Adrenal gland (tissue), 12 donors: ENCODE results near the gene HUS1B. TPM values are rescaled to one million over a fixed set of nuclear protein-coding genes. Genes with fewer than 3 reads are reported as not detected.

Source experiments
- DNase-seq, 7 donors: peaks; one replicate each; pipeline ENCODE4 v3.0.0-alpha.2; 2019 to 2020
- H3K27ac ChIP-seq, 5 donors: fragments of 200-600 bp; sonication (generic) in 4 of 5; 1 replicate in 3 of 5; 2 replicates in 2 of 5; pipeline versions ENCODE4 v1.5.1 to v1.8.0; 2016 to 2020; ENCODE audit warnings: mild to moderate bottlenecking in 1 of 5
- H3K27me3 ChIP-seq: fragments of 200-600 bp; 2 replicates; pipeline ENCODE4 v1.8.0; 2021
- H3K36me3 ChIP-seq, 2 donors: fragments of 200-600 bp; replicated peaks in 1 of 2; 1 replicate in 1 of 2; 2 replicates in 1 of 2; pipeline versions ENCODE4 v1.5.1 to v1.8.0; 2018 to 2022
- H3K4me1 ChIP-seq, 2 donors: fragments of 200-600 bp; replicated peaks in 1 of 2; 1 replicate in 1 of 2; 2 replicates in 1 of 2; pipeline versions ENCODE4 v1.5.1 to v1.8.0; 2018 to 2021
- H3K4me3 ChIP-seq, 4 donors: fragments of 200-600 bp; sonication (generic) in 3 of 4; one replicate each; pipeline ENCODE4 v1.5.1; 2016 to 2018
- H3K9me3 ChIP-seq, 3 donors: fragments of 200-600 bp; sonication (generic) in 1 of 3; replicated peaks in 1 of 3; 1 replicate in 2 of 3; 2 replicates in 1 of 3; pipeline versions ENCODE4 v1.5.1 to v1.8.0; 2016 to 2021
- POLR2A ChIP-seq, 2 donors: fragments of 450-650 bp; IDR thresholded peaks; one replicate each; pipeline ENCODE4 v1.6.1; 2017; ENCODE audit warnings: antibody characterized with exemption in 2 of 2, mild to moderate bottlenecking in 2 of 2, moderate library complexity in 1 of 2
- WGBS, 4 donors: extraction: QIAGEN DNeasy Blood & Tissue Kit in 2 of 4; methylation state at CpG; one replicate each; pipeline versions ENCODE4 v1.1.5 to v1.1.7; 2013 to 2017; 5-methylcytosine and 5-hydroxymethylcytosine counted together
- intact Hi-C, 2 donors: fragments of 100-400 bp; cut with DNase I; formaldehyde crosslinking; loops; one replicate each; pipeline versions ENCODE4 v1.14.1 to v1.15.0; 2022 to 2023
- polyA plus RNA-seq, 3 donors: library from polyadenylated mRNA; stranded (reverse); fragments of 200-250 nt in 2 of 3; fragments of 350-450 nt in 1 of 3; fragmentation: Illumina TruSeq in 1 of 3; extraction: RNeasy Lipid Tissue Mini Kit (QIAGEN cat#74804) in 1 of 3; gene quantifications; one replicate each; pipeline ENCODE4 v1.2.3, GENCODE V29; 2013 to 2014
- total RNA-seq, 9 donors: library from RNA; depleted of rRNA in 4 of 9; stranded (reverse); fragments of >200 nt in 4 of 9; fragments of 120-200 nt in 1 of 9; fragmentation: NEBNext Ultra II Directional in 1 of 9; extraction: Animal tissue kit (Norgen Biotek cat#: 25700) in 1 of 9; gene quantifications; one replicate each; pipeline versions ENCODE4 v1.1.0 to v1.2.4, GENCODE V29; 2013 to 2023
- TF ChIP-seq, protein P1 (sequence below), 6 experiments: fragments of 450-650 bp in 4 of 6; fragments of 200-600 bp in 2 of 6; sonication (generic) in 1 of 6; IDR thresholded peaks; 1 replicate in 5 of 6; 2 replicates in 1 of 6; pipeline versions ENCODE4 v1.5.1 to v1.8.0; 2016 to 2021; ENCODE audit warnings: antibody characterized with exemption in 6 of 6, mild to moderate bottlenecking in 2 of 6, moderate library complexity in 1 of 6
- donor health status: healthy with polysubstance abuse.
- donor health status: Bipolar disorder and iron deficiency.
- donor health status: DM: yes; HTN: yes; CAD: no.
- donor health status: DM: no; HTN: no; CAD: no.
- donor health status: DM: no; HTN: no; CAD: no.
- donor health status: DM: yes; HTN: yes; CAD: no.

HUS1B gene
- total and polyA plus RNA-seq, 12 donors, result 0.27 to 2.4 (median 0.61) TPM; not detected in 5

DNA sequence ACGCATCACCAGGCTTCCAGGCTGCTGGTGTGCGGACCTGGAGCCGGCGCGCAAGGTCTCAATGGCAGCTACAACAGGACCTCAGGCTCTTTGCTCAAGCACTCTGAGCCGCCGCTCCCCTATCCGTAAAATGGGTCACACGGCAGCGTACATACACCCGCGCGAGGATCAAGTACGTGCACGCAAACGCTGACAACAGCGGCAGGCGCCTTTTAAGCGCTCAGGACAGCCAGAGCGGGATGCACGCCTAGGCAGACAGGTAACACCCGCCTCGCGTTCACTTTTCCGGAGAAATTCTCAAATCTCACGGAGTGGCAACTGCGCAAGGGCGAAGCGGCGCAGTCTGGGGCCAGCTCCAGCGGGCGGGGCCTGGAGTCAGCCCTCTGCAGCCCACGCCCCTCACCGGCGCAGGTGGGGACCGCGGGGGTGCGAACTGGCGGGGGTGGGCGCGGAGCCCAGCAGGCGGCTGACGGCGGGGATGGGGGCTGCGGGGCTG is 35.5 kb upstream of the HUS1B start:
- Histone ChIP-seq H3K4me1 (peaks cover 0 to 9% of the 10 kb centered on the region in 2 donors), H3K4me3 (peak overlapping the region; percentile 59 to 90 (median 74)), H3K9me3 (no peaks in the 10 kb centered on the region), H3K27ac (peak overlapping the region in 4 of 5 donors; percentile 81 to 93 (median 84)), H3K27me3 (no peaks in the 10 kb centered on the region), H3K36me3 (no peaks in the 10 kb centered on the region)
- intact Hi-C loops, result no loop called here
- peak; percentile 33 to 61 (median 42) for DNase-seq
- TF ChIP-seq POLR2A (IDR thresholded peaks at IDR 0.05), result no peak
- TF ChIP-seq, protein P1, sequence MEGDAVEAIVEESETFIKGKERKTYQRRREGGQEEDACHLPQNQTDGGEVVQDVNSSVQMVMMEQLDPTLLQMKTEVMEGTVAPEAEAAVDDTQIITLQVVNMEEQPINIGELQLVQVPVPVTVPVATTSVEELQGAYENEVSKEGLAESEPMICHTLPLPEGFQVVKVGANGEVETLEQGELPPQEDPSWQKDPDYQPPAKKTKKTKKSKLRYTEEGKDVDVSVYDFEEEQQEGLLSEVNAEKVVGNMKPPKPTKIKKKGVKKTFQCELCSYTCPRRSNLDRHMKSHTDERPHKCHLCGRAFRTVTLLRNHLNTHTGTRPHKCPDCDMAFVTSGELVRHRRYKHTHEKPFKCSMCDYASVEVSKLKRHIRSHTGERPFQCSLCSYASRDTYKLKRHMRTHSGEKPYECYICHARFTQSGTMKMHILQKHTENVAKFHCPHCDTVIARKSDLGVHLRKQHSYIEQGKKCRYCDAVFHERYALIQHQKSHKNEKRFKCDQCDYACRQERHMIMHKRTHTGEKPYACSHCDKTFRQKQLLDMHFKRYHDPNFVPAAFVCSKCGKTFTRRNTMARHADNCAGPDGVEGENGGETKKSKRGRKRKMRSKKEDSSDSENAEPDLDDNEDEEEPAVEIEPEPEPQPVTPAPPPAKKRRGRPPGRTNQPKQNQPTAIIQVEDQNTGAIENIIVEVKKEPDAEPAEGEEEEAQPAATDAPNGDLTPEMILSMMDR (IDR thresholded peaks at IDR 0.05), result no peak
- WGBS, 4 donors, result 1 to 2% (median 2%) methylated on average over 10 to 45 of the region's 45 CpGs

DNA sequence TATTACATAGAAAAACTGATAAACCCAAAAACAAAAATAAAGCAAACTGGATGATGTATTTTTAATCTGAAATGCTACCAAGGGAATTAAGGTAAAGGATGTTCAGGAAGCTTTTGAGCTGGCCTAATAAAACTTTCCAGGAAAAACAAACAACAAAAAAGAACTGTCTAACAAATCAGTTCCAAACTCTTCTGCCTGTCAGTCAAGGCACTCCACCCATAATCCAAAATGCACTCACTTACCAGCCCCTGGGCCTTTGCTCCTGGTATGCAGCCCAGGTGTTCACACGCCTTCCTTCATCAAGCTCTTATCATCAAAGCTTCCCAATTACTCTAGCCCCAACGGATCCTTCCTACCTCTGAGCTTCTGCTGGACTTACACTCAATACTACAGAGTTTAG is 32.3 kb upstream of the HUS1B start:
- H3K4me1 ChIP-seq, result peaks cover 2 to 11% of the 10 kb centered on the region in 2 donors
- no peak for DNase-seq
- H3K36me3 ChIP-seq, result no peaks in the 10 kb centered on the region
- intact Hi-C loops, result no loop called here
- no peak overlapping the region for H3K27ac ChIP-seq
- H3K27me3 ChIP-seq, result no peaks in the 10 kb centered on the region
- no peak overlapping the region for H3K4me3 ChIP-seq
- 46 to 67% (median 56%) methylated on average over 2 of the region's 2 CpGs for WGBS, 4 donors
- no peak for TF ChIP-seq POLR2A (IDR thresholded peaks at IDR 0.05)
- TF ChIP-seq, protein P1 (IDR thresholded peaks at IDR 0.05), result no peak
- H3K9me3 ChIP-seq, result no peaks in the 10 kb centered on the region

DNA sequence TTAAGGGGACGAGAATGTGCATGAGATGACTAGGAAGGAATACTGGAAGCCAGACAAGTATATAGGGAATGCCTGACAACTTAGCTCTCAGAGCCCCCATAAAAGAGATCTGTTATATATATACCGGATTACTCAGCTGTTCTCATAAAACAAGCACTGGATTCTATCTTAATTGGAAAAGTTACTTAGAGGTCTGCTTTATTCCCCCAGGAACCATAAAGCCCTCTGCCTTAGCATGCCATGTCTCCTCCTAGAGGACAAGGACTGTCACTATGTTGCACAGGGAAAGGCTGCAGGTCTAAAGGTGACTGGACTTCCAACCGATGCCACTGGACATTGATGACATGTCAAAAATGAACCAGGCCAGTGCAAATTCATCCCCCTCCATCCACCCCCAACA is 29.6 kb upstream of the HUS1B start:
- Histone ChIP-seq H3K4me3 (no peak overlapping the region), H3K9me3 (no peaks in the 10 kb centered on the region), H3K4me1 (peaks cover 2 to 21% of the 10 kb centered on the region in 2 donors), H3K36me3 (no peaks in the 10 kb centered on the region), H3K27me3 (no peaks in the 10 kb centered on the region), H3K27ac (no peak overlapping the region)
- no peak for DNase-seq
- intact Hi-C loops, result no loop called here
- whole genome bisulfite sequencing, 4 donors, result 82 to 87% (median 86%) methylated on average over 3 of the region's 3 CpGs
- TF ChIP-seq, protein P1 (IDR thresholded peaks at IDR 0.05), result no peak
- TF ChIP-seq POLR2A (IDR thresholded peaks at IDR 0.05), result no peak

DNA sequence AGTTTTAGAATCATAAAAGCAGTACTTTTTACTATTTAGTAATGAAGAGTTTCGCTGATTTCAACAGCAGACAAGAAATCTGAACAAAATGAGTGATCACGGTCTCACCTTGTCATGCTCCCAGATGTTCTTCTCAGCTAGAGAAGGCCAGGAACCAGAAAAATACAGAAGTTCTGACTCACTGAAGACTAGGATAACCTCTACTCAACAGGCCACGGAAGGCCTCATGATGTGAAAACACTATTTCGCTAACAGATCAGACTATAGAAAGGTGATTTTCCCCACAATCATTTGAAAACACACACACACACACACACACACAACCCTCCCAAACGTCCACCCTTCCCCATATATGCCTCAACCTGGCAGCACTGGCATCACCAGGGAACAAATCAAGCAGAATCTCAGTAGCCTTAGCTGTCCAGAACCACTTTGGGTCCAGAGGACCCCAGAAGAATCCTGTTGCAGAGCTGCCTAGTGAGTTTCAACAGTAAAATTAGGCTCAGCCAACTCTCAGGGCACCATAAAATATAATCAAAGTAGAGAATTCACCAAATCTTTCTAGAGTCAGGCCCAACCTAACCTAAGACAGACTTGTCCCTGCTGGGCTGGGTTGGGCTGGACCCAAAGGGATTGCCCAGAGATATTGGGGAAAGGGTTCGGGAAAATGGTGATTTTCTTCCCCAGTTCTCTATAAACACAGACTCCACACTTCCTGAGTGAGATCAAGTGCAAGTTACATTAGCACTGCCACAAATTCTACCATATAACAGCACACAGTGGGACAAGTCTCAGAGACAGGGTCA is 28.1 kb upstream of the HUS1B start:
- WGBS, 4 donors, result 83 to 89% (median 86%) methylated on average over 6 of the region's 6 CpGs
- H3K9me3 ChIP-seq, result no peaks in the 10 kb centered on the region
- intact Hi-C loops, result no loop called here
- no peak overlapping the region for H3K4me3 ChIP-seq
- TF ChIP-seq POLR2A (IDR thresholded peaks at IDR 0.05), result no peak
- TF ChIP-seq, protein P1 (IDR thresholded peaks at IDR 0.05), result no peak
- no peaks in the 10 kb centered on the region for H3K27me3 ChIP-seq
- H3K36me3 ChIP-seq, result no peaks in the 10 kb centered on the region
- H3K27ac ChIP-seq, result no peak overlapping the region
- DNase-seq, result no peak
- H3K4me1 ChIP-seq, result peaks cover 2 to 25% of the 10 kb centered on the region in 2 donors
